Endodermal cell (in vitro differentiated cells): ENCODE measurements around the gene MLH3. TPM values are rescaled to one million over a fixed set of nuclear protein-coding genes. Genes with fewer than 3 reads are reported as not detected.

Experiments
- DNase-seq: peaks from one replicate; pipeline ENCODE4 v3.0.0-alpha.2; 2017
- H3K27ac ChIP-seq: 2 replicates; pipeline ENCODE4 v1.5.1; 2013; ENCODE audit warnings: mild to moderate bottlenecking, low read depth, low read length, moderate library complexity
- H3K27me3 ChIP-seq: 2 replicates; pipeline ENCODE4 v1.6.1; 2013; ENCODE audit warnings: mild to moderate bottlenecking, low read length, moderate library complexity; ENCODE audit not compliant: insufficient read depth, control insufficient read depth, poor library complexity, severe bottlenecking
- H3K36me3 ChIP-seq: 2 replicates; pipeline ENCODE4 v1.7.0; 2013; ENCODE audit warnings: mild to moderate bottlenecking, low read length, moderate library complexity; ENCODE audit not compliant: control insufficient read depth, insufficient read depth
- H3K4me1 ChIP-seq: one replicate; pipeline ENCODE4 v1.7.0; 2013; ENCODE audit warnings: low read length; ENCODE audit not compliant: control insufficient read depth, insufficient read depth
- H3K4me3 ChIP-seq: 2 replicates; pipeline ENCODE4 v1.5.1; 2013; ENCODE audit warnings: mild to moderate bottlenecking, low read length, moderate library complexity
- H3K9ac ChIP-seq: 2 replicates; pipeline ENCODE4 v1.6.1; 2013; ENCODE audit warnings: mild to moderate bottlenecking, low read length, moderate library complexity; ENCODE audit not compliant: poor library complexity, severe bottlenecking; ENCODE audit errors: extremely low read depth
- H3K9me3 ChIP-seq: 2 replicates; pipeline ENCODE4 v1.6.1; 2013; ENCODE audit warnings: mild to moderate bottlenecking, low read length, moderate library complexity; ENCODE audit not compliant: control insufficient read depth
- H3K27ac Mint-ChIP-seq: 2 replicates; pipeline ENCODE4 v1.8.0; 2020; ENCODE audit warnings: mixed read lengths
- H3K27me3 Mint-ChIP-seq: 2 replicates; pipeline ENCODE4 v1.8.0; 2021; ENCODE audit warnings: mild to moderate bottlenecking, mixed read lengths; ENCODE audit not compliant: insufficient read depth
- H3K36me3 Mint-ChIP-seq: 2 replicates; pipeline ENCODE4 v1.8.0; 2020; ENCODE audit warnings: low read depth, mixed read lengths
- H3K4me1 Mint-ChIP-seq: 2 replicates; pipeline ENCODE4 v1.8.0; 2020; ENCODE audit warnings: mixed read lengths
- H3K4me3 Mint-ChIP-seq: 2 replicates; pipeline ENCODE4 v1.8.0; 2020; ENCODE audit warnings: mild to moderate bottlenecking, moderate library complexity, mixed read lengths
- H3K9me3 Mint-ChIP-seq: 2 replicates; pipeline ENCODE4 v1.8.0; 2020; ENCODE audit warnings: mild to moderate bottlenecking, mixed read lengths
- CTCF ChIP-seq: fragments of 200-600 bp; sonication (generic); conservative IDR thresholded peaks from 2 replicates; pipeline ENCODE4 v1.5.0; 2021; ENCODE audit warnings: antibody characterized with exemption, mild to moderate bottlenecking
- WGBS, 2 experiments: methylation state at CpG; one replicate each; pipeline versions ENCODE4 v1.1.5 to v1.1.7; 2013; ENCODE audit warnings: missing lambda C conversion rate in 2 of 2, mixed read lengths in 1 of 2; ENCODE audit not compliant: insufficient coverage in 1 of 2, insufficient read length in 1 of 2; 5-methylcytosine and 5-hydroxymethylcytosine counted together
- total RNA-seq, 2 donors: library from RNA; stranded (reverse); fragmentation: NEBNext Ultra II Directional in 1 of 2; extraction: Animal tissue kit (Norgen Biotek cat#: 25700) in 1 of 2; gene quantifications; 2 replicates in 1 of 2; 3 replicates in 1 of 2; pipeline ENCODE4 v1.2.1, GENCODE V29; 2021

MLH3 gene
- total RNA-seq, 2 donors from 2014 or later: 18.7 to 34.6 TPM

- DNase-seq: no peak
- 86 to 94% methylated on average over 4 to 5 of the region's 5 CpGs for WGBS, 2 experiments
- no peaks in the 10 kb centered on the region for H3K4me1 ChIP-seq
- H3K36me3 ChIP-seq: peaks cover 73% of the 10 kb centered on the region
- no peaks in the 10 kb centered on the region for H3K27me3 ChIP-seq
- no peak overlapping the region for H3K4me3 Mint-ChIP-seq
- H3K9me3 Mint-ChIP-seq: no peaks in the 10 kb centered on the region
- no peak overlapping the region for H3K4me3 ChIP-seq
- H3K27ac ChIP-seq: no peak overlapping the region
- H3K9me3 ChIP-seq: no peaks in the 10 kb centered on the region
- no peaks in the 10 kb centered on the region for H3K27me3 Mint-ChIP-seq
- no peak overlapping the region for H3K9ac ChIP-seq
- H3K36me3 Mint-ChIP-seq: peaks cover 22% of the 10 kb centered on the region
- no peak for TF ChIP-seq CTCF
- no peaks in the 10 kb centered on the region for H3K4me1 Mint-ChIP-seq
- H3K27ac Mint-ChIP-seq: no peak overlapping the region
Measured at GRCh38 chr14:75015496-75015895, 35.8 kb downstream of the MLH3 start.

GRCh38 chr14:75013290-75013689, 38.0 kb downstream of the MLH3 start:
- DNase-seq: no peak
- H3K27me3 Mint-ChIP-seq: no peaks in the 10 kb centered on the region
- no peak for TF ChIP-seq CTCF

GRCh38 chr14:75011356-75011994, 39.8 kb downstream of the MLH3 start:
- H3K4me3 Mint-ChIP-seq: no peak overlapping the region
- H3K9me3 Mint-ChIP-seq: no peaks in the 10 kb centered on the region
- peaks cover 36% of the 10 kb centered on the region for H3K36me3 Mint-ChIP-seq
- H3K9ac ChIP-seq: no peak overlapping the region
- no peaks in the 10 kb centered on the region for H3K9me3 ChIP-seq
- no peak overlapping the region for H3K27ac ChIP-seq
- no peak for DNase-seq
- H3K27me3 Mint-ChIP-seq: no peaks in the 10 kb centered on the region
- H3K36me3 ChIP-seq: peaks cover 85% of the 10 kb centered on the region
- H3K4me3 ChIP-seq: no peak overlapping the region
- no peak for TF ChIP-seq CTCF
- H3K27me3 ChIP-seq: no peaks in the 10 kb centered on the region
- WGBS, 2 experiments: 92% methylated on average over 4 of the region's 4 CpGs
- no peaks in the 10 kb centered on the region for H3K4me1 Mint-ChIP-seq
- peaks cover 2% of the 10 kb centered on the region for H3K4me1 ChIP-seq
- peak overlapping the region; percentile 13 for H3K27ac Mint-ChIP-seq

More at GRCh38 chr14:75013290-75013689, 38.0 kb downstream of the MLH3 start:
- no peaks in the 10 kb centered on the region for H3K9me3 ChIP-seq
- H3K36me3 Mint-ChIP-seq: peaks cover 28% of the 10 kb centered on the region
- H3K27ac ChIP-seq: no peak overlapping the region
- H3K4me1 ChIP-seq: no peaks in the 10 kb centered on the region
- WGBS, 2 experiments: 93 to 98% methylated on average over 5 to 6 of the region's 6 CpGs
- H3K4me3 Mint-ChIP-seq: no peak overlapping the region
- H3K9me3 Mint-ChIP-seq: no peaks in the 10 kb centered on the region
- no peaks in the 10 kb centered on the region for H3K4me1 Mint-ChIP-seq
- peaks cover 83% of the 10 kb centered on the region for H3K36me3 ChIP-seq
- H3K27ac Mint-ChIP-seq: peak overlapping the region; percentile 10
- no peak overlapping the region for H3K9ac ChIP-seq
- H3K27me3 ChIP-seq: no peaks in the 10 kb centered on the region
- H3K4me3 ChIP-seq: no peak overlapping the region
